Muscle of leg (tissue), 11 donors: ENCODE data around the gene INPPL1. TPM values are rescaled to one million over a fixed set of nuclear protein-coding genes. Genes with fewer than 3 reads are reported as not detected.
A peak's percentile ranks its signal among the peaks of the same experiment; 100 is the strongest.

ENCODE experiments used
- DNase-seq: peaks from one replicate; pipeline ENCODE4 v3.0.0; 2013
- H3K27ac ChIP-seq: one replicate; pipeline ENCODE4 v1.5.1; 2013; ENCODE audit warnings: mild to moderate bottlenecking, low read length, control low read depth
- H3K27me3 ChIP-seq: one replicate; pipeline ENCODE4 v1.6.1; 2013; ENCODE audit warnings: low read length; ENCODE audit not compliant: control insufficient read depth, insufficient read depth
- H3K36me3 ChIP-seq: one replicate; pipeline ENCODE4 v1.6.1; 2013; ENCODE audit warnings: low read length; ENCODE audit not compliant: control insufficient read depth, insufficient read depth
- H3K4me1 ChIP-seq: one replicate; pipeline ENCODE4 v1.6.1; 2013; ENCODE audit warnings: low read length; ENCODE audit not compliant: control insufficient read depth, insufficient read depth
- H3K4me3 ChIP-seq: one replicate; pipeline ENCODE4 v1.5.1; 2013; ENCODE audit warnings: low read length, control low read depth
- H3K9me3 ChIP-seq: replicated peaks from 2 replicates; pipeline ENCODE4 v1.6.1; 2013; ENCODE audit warnings: low read depth, low read length; ENCODE audit not compliant: control insufficient read depth
- WGBS: methylation state at CpG from one replicate; pipeline ENCODE4 v1.1.5; 2013; ENCODE audit warnings: missing lambda C conversion rate; ENCODE audit not compliant: insufficient coverage; 5-methylcytosine and 5-hydroxymethylcytosine counted together
- polyA plus RNA-seq, 8 donors: library from polyadenylated mRNA; unstranded; fragments of 120-200 nt; gene quantifications; one replicate each; pipeline versions ENCODE4 v1.2.1 to v1.2.3, GENCODE V29; 2013; ENCODE audit warnings: inconsistent platforms in 1 of 8, low replicate concordance in 1 of 8; ENCODE audit not compliant: insufficient read length in 8 of 8, insufficient read depth in 1 of 8
- total RNA-seq: library from RNA; stranded (reverse); fragments of 120-200 nt; gene quantifications from one replicate; pipeline ENCODE4 v1.2.4, GENCODE V29; 2013

Gene INPPL1
- total and polyA plus RNA-seq, 9 donors = 87.7 to 211 (median 159) TPM

GRCh38 chr11:72238040-72238450 lies 13.5 kb downstream of the INPPL1 start:
- WGBS = 49% methylated on average over 12 of the region's 16 CpGs
- Histone ChIP-seq H3K36me3 (peaks cover 57% of the 10 kb centered on the region), H3K4me1 (peaks cover 38% of the 10 kb centered on the region), H3K27me3 (peaks cover 52% of the 10 kb centered on the region), H3K4me3 (no peak overlapping the region), H3K9me3 (no peaks in the 10 kb centered on the region), H3K27ac (no peak overlapping the region)
- DNase-seq = peak; percentile 60

GRCh38 chr11:72238492-72239312 lies 14.1 kb downstream of the INPPL1 start:
- 45% methylated on average over 14 of the region's 28 CpGs for WGBS

DNA sequence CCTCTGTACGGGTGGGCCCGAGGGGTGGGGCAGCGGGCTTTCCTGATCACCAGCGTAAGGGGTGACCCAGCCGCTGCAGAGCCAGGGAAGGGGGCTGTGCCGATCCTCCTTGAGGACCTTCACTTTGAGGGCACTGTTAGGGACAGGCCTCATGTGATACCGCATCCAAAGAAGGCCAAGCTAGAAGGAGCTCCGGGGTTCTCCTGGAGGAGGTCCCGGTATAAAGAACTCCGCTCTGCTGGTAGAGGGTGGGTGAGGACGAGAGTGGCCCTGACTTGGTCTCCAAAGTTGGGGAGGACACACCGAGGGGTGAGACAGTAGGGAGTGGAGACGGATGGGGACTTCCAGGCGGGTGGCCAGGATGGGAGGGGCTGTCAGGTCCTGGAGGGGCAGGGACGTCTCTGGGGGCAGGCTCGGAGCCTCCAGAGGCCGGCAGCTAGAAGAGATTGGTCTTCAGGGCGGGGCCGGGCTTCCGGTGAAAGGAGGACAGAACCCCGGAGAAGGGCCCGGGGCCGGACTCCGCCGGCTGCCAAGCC lies 14.8 kb downstream of the INPPL1 start:
- peaks cover 65% of the 10 kb centered on the region for H3K27me3 ChIP-seq
- peak; percentile 65 for DNase-seq
- no peaks in the 10 kb centered on the region for H3K9me3 ChIP-seq
- H3K4me3 ChIP-seq = peak overlapping the region; percentile 9
- peaks cover 43% of the 10 kb centered on the region for H3K36me3 ChIP-seq
- peaks cover 41% of the 10 kb centered on the region for H3K4me1 ChIP-seq
- no peak overlapping the region for H3K27ac ChIP-seq
- 6% methylated on average over 25 of the region's 25 CpGs for WGBS

More at GRCh38 chr11:72238492-72239312, 14.1 kb downstream of the INPPL1 start:
- H3K9me3 ChIP-seq = no peaks in the 10 kb centered on the region
- no peak for DNase-seq
- no peak overlapping the region for H3K27ac ChIP-seq
- H3K36me3 ChIP-seq = peaks cover 50% of the 10 kb centered on the region
- H3K27me3 ChIP-seq = peaks cover 59% of the 10 kb centered on the region
- H3K4me3 ChIP-seq = no peak overlapping the region
- peaks cover 38% of the 10 kb centered on the region for H3K4me1 ChIP-seq

- Histone ChIP-seq H3K4me1 (peaks cover 43% of the 10 kb centered on the region), H3K27ac (no peak overlapping the region), H3K4me3 (peak overlapping the region; percentile 10), H3K9me3 (no peaks in the 10 kb centered on the region), H3K36me3 (peaks cover 38% of the 10 kb centered on the region), H3K27me3 (peaks cover 71% of the 10 kb centered on the region)
- DNase-seq = peak; percentile 54
- whole genome bisulfite sequencing = under 1% methylated on average over 69 of the region's 69 CpGs
These were observed 15.4 kb downstream of the INPPL1 start for GRCh38 chr11:72239849-72240460.

DNA sequence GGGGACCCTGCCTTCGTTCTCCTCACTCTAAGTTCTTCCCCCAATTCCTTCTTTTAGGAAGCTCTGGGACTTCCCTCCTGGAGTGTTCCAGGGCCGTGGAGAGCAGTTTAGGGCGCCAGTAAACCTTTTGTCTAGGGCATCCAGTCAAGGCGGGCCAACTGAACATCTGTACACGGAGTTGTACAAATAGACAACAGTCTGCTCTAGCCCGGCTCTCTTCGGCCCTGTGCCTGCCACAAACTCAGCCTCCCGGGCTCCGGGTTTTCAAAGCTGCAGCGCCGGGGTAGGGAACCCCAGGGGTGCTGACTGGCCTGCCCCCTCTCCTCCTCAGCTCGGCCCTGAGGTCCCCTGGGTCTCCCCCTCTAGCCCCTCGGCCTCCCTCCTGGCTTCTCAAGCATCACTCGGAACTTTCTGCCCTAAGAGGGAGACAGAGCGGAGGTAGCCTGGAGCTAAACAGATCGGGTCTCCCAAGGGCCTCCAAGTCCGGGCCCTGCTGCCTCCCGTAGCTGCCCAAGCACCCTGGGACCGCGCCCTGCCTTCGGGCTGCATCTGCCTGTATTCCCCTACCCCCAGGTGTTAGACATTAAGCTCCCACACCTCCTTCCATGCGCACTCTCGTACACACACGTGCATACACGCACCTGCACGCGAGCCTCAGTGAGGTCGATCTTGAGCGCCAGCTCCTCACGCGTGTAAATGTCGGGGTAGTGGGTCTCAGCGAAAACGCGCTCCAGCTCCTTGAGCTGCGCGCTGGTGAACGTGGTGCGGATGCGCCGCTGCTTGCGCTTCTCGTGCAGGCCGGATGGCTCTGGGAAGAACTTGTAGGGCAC lies 16.1 kb downstream of the INPPL1 start:
- no peak overlapping the region for H3K27ac ChIP-seq
- peaks cover 30% of the 10 kb centered on the region for H3K36me3 ChIP-seq
- WGBS = 5% methylated on average over 39 of the region's 44 CpGs
- peaks cover 47% of the 10 kb centered on the region for H3K4me1 ChIP-seq
- no peaks in the 10 kb centered on the region for H3K9me3 ChIP-seq
- peak; percentile 52 for DNase-seq
- H3K4me3 ChIP-seq = no peak overlapping the region
- peaks cover 78% of the 10 kb centered on the region for H3K27me3 ChIP-seq

- H3K4me1 ChIP-seq = peaks cover 47% of the 10 kb centered on the region
These were observed 16.8 kb downstream of the INPPL1 start for GRCh38 chr11:72241291-72241781.

DNA sequence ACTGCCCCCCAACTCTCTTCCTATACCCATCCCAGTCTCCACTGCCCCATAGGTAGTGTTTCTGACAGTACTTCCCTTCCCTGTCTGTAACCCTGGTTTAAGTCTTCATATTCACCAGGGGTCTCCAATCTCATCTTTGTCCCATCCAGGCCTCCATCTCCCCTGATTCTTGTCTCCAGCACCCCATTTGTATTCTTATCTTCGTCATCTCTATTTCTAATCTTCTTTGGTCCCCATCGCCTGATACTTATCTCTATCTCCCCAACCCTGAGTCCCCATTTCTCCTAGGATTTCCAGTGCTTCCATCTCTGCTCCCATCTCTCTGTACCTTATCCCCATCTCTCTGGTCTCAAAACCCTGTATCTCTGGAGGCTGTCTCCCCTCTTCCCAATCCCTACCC lies 17.6 kb downstream of the INPPL1 start:
- peaks cover 90% of the 10 kb centered on the region for H3K27me3 ChIP-seq
- H3K36me3 ChIP-seq = peaks cover 16% of the 10 kb centered on the region
- peaks cover 45% of the 10 kb centered on the region for H3K4me1 ChIP-seq
- no peaks in the 10 kb centered on the region for H3K9me3 ChIP-seq
- DNase-seq = no peak
- H3K27ac ChIP-seq = no peak overlapping the region
- whole genome bisulfite sequencing = 100% methylated on average over 2 of the region's 2 CpGs
- no peak overlapping the region for H3K4me3 ChIP-seq

More at GRCh38 chr11:72241291-72241781, 16.8 kb downstream of the INPPL1 start:
- Histone ChIP-seq H3K36me3 (peaks cover 24% of the 10 kb centered on the region), H3K4me3 (no peak overlapping the region), H3K9me3 (no peaks in the 10 kb centered on the region), H3K27ac (no peak overlapping the region), H3K27me3 (peaks cover 84% of the 10 kb centered on the region)
- DNase-seq = no peak
- 8% methylated on average over 5 of the region's 20 CpGs for WGBS

- 13% methylated on average over 47 of the region's 58 CpGs for WGBS
- H3K27ac ChIP-seq = no peak overlapping the region
- peaks cover 33% of the 10 kb centered on the region for H3K4me1 ChIP-seq
- H3K4me3 ChIP-seq = no peak overlapping the region
- H3K27me3 ChIP-seq = peaks cover 94% of the 10 kb centered on the region
- peaks cover 3% of the 10 kb centered on the region for H3K36me3 ChIP-seq
- DNase-seq = no peak
- no peaks in the 10 kb centered on the region for H3K9me3 ChIP-seq
These were observed 18.8 kb downstream of the INPPL1 start for GRCh38 chr11:72243173-72244059.

DNA sequence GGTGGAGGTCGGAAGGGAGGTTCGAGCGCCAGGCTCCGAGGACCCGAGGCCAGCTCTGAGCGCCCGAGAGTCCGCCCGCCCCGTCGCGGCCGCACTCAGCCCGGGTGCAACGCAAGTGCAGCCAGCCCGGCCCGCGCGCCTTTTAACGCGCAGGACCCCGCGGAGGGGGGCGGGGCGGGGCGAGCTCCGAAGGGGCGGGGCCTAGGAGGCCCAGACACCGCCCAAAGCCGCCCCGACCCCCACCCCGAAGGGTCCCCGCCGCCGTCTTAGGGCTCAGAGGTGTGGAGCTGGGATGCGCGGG lies 19.4 kb downstream of the INPPL1 start, which contains the start of gene PHOX2A:
PHOX2A (minus strand) TSS at position 117 of the 301 bp plus-strand sequence. CDS start 172 bp downstream, outside the sequence.
- no peaks in the 10 kb centered on the region for H3K9me3 ChIP-seq
- WGBS = under 1% methylated on average over 34 of the region's 37 CpGs
- DNase-seq = no peak
- H3K27me3 ChIP-seq = peaks cover 94% of the 10 kb centered on the region
- peak within 1 kb of the TSS; percentile 10 for H3K4me3 ChIP-seq
- H3K4me1 ChIP-seq = peaks cover 27% of the 10 kb centered on the region
- H3K36me3 ChIP-seq = no peaks in the 10 kb centered on the region
- no peak within 1 kb of the TSS for H3K27ac ChIP-seq
